Measurements from ENCODE around the gene CIBAR2.

The CIBAR2 gene

DNA sequence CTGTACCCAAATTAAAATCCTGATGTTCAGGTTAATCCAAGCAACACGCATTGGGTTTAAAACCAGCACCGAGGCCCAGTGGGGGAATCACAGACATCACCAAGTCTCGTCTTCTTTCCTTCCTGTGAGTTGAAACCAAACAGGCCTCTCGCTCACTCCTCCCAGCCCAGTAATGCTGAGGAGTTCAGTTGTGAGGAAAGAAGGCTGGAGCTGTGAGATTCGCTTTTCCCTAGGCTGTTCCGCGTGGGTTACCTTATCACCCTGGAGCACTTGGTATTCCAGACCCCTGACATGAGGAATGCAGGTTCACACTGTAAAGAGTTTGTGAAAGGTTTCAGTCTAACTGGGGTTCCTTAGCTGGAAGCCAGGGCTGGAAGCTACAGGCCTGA is 20.8 kb downstream of the CIBAR2 start:
- TF ChIP-seq, protein P1, sequence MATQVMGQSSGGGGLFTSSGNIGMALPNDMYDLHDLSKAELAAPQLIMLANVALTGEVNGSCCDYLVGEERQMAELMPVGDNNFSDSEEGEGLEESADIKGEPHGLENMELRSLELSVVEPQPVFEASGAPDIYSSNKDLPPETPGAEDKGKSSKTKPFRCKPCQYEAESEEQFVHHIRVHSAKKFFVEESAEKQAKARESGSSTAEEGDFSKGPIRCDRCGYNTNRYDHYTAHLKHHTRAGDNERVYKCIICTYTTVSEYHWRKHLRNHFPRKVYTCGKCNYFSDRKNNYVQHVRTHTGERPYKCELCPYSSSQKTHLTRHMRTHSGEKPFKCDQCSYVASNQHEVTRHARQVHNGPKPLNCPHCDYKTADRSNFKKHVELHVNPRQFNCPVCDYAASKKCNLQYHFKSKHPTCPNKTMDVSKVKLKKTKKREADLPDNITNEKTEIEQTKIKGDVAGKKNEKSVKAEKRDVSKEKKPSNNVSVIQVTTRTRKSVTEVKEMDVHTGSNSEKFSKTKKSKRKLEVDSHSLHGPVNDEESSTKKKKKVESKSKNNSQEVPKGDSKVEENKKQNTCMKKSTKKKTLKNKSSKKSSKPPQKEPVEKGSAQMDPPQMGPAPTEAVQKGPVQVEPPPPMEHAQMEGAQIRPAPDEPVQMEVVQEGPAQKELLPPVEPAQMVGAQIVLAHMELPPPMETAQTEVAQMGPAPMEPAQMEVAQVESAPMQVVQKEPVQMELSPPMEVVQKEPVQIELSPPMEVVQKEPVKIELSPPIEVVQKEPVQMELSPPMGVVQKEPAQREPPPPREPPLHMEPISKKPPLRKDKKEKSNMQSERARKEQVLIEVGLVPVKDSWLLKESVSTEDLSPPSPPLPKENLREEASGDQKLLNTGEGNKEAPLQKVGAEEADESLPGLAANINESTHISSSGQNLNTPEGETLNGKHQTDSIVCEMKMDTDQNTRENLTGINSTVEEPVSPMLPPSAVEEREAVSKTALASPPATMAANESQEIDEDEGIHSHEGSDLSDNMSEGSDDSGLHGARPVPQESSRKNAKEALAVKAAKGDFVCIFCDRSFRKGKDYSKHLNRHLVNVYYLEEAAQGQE (IDR thresholded peaks at IDR 0.05; ENCODE audit: insufficient read depth in 1 of 2, low read depth in 2 of 2, low read length in 2 of 2): no peak
- no peak for TF ChIP-seq FOXP2 (optimal IDR thresholded peaks at IDR 0.05; ENCODE audit: borderline replicate concordance, extremely low read depth, extremely low read length, insufficient read depth)

DNA sequence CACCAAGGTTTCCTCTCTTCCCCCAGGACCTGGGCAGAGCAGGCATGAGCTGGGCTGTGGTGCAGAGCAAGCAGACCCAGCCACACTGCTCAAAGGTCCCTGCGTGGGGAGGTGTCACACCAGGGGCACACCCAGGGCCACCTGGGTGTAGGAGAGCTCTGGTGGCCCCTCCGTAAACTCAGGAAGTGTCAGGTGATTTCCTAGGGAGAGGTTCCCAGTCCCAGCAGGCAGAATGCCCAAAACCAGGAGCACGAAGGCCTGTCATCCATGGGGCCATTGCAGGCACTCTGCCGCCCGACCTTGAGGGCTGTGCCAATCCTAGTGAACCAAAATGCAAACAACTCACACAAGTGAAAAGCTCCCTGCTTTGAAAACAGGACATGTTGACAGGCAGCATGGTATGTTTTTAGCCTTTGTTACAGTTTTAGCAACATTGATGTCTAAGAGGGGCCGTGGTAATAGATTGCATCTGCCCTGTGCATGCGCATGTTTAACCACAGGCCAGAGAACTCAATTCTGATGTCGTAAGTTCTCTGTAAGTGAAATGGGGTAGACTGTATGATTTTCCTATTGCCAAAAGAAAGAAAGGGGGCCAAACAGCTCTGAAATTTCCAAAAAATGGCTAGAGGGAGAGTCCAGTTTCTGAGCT is 21.3 kb downstream of the CIBAR2 start:
- TF ChIP-seq FOXP2 (optimal IDR thresholded peaks at IDR 0.05; ENCODE audit: borderline replicate concordance, extremely low read depth, extremely low read length, insufficient read depth) (no peak), POLR2AphosphoS5 (IDR thresholded peaks at IDR 0.05; ENCODE audit: low read depth, low read length) (no peak), SIN3A (IDR thresholded peaks at IDR 0.05; ENCODE audit: borderline replicate concordance, insufficient read depth, low read length) (no peak), TAF1 (IDR thresholded peaks at IDR 0.05; ENCODE audit: borderline replicate concordance, insufficient read depth, low read length) (no peak)
- TF ChIP-seq, protein P1 (IDR thresholded peaks at IDR 0.05; ENCODE audit: insufficient read depth in 1 of 2, low read depth in 2 of 2, low read length in 2 of 2): no peak

DNA sequence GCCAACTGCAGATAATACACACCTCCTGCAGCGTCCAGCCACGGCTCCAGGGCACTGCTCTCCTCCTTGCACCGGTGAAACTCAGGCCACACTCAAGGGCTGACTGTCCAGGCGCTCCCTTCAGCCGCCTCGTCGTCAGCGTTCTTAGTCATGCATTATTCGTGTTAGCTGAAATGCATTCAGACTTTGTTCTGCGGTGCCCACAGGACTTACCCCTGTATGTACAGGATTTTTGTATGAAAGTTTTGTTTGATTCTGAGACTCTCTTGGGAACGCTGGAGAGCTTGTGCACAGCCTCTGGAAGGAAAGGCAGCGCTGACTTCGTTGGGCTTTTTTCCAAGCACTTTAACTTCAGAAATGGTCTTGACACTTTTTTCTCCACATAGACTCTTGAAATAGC is 22.1 kb downstream of the CIBAR2 start:
- TF ChIP-seq POLR2AphosphoS5 (IDR thresholded peaks at IDR 0.05; ENCODE audit: low read depth, low read length): no peak
- no peak for TF ChIP-seq FOXP2 (optimal IDR thresholded peaks at IDR 0.05; ENCODE audit: borderline replicate concordance, extremely low read depth, extremely low read length, insufficient read depth)
- TF ChIP-seq, protein P1 (IDR thresholded peaks at IDR 0.05; ENCODE audit: insufficient read depth in 1 of 2, low read depth in 2 of 2, low read length in 2 of 2): no peak
- no peak for TF ChIP-seq SIN3A (IDR thresholded peaks at IDR 0.05; ENCODE audit: borderline replicate concordance, insufficient read depth, low read length)
- TF ChIP-seq TAF1 (IDR thresholded peaks at IDR 0.05; ENCODE audit: borderline replicate concordance, insufficient read depth, low read length): no peak

- TF ChIP-seq TAF1 (IDR thresholded peaks at IDR 0.05; ENCODE audit: borderline replicate concordance, insufficient read depth, low read length) (no peak), FOXP2 (optimal IDR thresholded peaks at IDR 0.05; ENCODE audit: borderline replicate concordance, extremely low read depth, extremely low read length, insufficient read depth) (no peak), SIN3A (IDR thresholded peaks at IDR 0.05; ENCODE audit: borderline replicate concordance, insufficient read depth, low read length) (no peak), POLR2AphosphoS5 (IDR thresholded peaks at IDR 0.05; ENCODE audit: low read depth, low read length) (no peak)
- TF ChIP-seq, protein P1 (IDR thresholded peaks at IDR 0.05; ENCODE audit: insufficient read depth in 1 of 2, low read depth in 2 of 2, low read length in 2 of 2): no peak
Measured at GRCh38 chr16:85089525-85089924, 22.7 kb downstream of the CIBAR2 start.
